Embryonic facial prominence (tissue), 1 donor: ENCODE results near the gene GCH1.
"Not testable (repeated sequence)": the region's sequence is repeated elsewhere in the genome, so short reads cannot be mapped to it uniquely, and the experiment has no call there.

Experiments used
- DNase-seq: peaks from one replicate; pipeline ENCODE4 v3.0.0-alpha.2; 2016; ENCODE audit errors: extremely low spot score

The GCH1 gene

DNA sequence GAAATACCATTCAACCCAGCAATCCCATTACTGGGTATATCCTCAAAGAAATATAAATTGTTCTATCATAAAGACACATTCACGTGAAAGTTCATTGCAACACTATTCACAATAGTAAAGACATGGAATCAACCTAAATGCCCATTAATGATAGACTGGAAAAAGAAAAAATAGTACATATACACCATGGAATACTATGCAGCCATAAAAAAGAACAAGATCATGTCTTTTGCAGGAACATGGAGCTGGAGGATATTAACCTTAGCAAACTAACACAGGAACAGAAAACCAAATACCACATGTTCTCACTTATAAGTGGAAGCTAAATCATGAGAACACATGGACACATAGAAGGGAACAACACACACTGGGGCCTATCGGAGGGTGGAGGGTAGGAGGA, 101.1 kb downstream of the GCH1 start:
- DNase-seq, result not testable (repeated sequence)

DNA sequence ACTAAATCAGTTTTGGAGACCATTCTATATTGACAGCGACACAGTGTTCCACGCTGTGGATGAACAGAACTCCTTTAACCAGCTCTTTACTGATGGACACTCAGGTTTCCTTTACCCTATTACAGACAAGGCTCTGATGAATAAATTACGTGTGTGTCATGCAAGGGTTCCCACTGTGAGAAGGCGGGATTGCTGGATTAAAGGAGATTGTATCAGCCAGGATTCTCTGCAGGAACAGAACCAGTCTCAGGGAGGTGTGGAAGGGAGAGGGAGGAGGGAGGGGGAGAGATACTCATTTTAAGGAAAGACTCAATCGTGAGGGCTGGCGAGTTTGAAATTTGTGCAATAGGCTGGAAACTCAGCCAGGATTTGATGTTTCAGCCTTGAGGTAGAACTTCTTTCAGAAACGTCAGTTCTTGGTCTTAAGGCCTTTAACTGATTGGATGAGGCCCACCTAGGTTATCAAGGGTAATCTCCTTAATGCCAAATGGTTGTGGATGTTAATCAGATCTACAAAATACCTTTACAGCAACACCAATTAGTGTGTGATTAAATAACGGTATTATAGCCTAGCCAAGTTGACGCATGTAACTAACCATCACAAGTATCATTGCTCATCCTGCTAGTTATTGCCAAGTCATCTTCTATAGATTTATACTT, 104.0 kb downstream of the GCH1 start:
- DNase-seq, result no peak

DNA sequence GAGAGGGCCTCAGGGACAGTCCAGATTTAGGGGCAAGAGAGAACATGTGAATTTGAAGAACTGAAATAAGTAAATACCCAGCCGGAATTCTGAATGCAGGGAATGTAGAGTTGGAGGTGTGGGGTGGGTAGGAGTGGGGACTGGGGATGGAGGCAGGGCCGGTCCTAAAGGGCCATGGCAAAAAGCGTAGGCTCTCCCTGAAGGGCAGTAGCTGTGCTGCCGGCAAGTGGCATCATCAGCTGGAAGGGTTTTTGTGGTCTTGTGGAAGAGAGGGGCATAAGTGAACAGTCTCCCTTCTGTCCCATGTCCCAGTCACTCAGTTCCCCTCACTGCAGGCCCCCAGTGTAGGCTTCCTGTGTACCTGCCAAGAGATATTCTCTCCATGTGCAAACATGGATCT, 104.6 kb downstream of the GCH1 start:
- DNase-seq, result no peak

DNA sequence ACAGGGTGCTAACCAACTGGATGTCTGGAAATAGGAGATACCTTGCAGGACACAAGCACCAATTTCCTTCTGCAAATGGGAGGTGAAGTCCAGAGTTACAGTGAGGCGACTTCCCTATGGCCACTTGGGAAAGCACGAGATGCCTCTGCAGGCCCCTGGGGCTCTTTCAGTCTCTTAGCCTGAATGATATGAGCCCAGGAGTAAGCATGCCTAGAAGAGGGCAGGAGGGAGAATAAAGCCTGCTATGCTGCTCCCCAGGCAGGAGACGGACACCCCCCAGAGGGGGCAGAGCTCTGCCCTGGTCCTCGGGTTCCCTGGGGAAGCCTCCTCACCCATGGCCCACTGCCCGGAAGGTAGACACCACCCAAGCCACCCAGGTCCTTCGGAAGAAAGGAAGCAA, 105.1 kb downstream of the GCH1 start:
- DNase-seq, result no peak

DNA sequence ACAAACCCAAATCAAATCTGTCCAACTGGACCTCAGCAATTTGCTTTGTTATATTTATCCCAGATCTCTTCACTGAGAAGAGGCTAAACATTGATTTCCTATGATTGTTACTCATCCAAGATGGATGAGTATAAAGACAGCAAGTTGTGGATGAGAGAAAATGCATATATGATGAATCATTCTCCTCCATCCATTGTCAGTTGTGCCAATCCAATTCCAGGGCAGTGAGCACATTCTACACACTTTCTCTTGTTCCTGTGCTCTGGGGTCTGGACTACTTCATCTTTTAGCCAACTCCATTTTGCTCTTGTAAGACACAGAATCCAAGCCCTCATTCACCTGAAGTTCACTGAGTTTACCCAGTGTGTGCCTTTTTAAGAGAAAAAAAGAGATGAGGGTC, 105.7 kb downstream of the GCH1 start:
- DNase-seq, result no peak

DNA sequence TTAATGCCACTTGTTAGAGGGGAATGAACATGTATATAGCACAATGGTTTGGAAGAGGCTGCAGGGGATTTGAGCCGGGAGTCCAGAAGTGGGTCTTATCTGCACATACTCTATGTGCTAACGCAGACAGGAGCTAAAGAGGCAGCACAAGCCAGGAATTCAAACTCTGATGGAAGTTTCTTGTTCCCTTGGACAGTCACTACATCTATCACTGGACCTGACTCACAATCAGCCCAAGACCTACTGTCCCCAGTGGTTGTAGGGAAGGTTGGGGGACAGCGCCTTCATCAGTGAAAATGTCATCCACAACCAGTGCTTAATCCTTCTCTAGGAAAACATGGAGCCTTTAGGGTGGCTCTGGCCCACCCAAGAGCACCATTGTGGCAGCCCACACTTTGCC, 107.8 kb downstream of the GCH1 start:
- no peak for DNase-seq

DNA sequence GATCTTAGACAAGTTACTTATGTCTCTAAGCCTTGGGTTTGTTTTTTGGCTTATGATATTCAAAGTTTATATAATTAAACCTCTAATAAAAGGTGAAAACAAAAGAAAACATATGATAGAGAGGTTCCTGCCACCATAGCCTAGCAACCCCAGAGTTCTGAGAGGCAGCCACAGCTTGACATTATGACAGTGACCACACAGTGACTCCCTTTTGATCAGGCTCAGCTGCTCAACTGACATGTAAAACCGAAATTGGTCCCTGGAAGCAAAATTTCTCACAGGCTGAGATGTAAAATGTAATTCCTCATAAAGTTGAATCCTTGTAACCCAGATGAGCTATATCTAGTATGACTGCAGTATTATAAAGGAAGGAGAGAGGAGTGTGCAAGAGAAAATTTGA, 108.5 kb downstream of the GCH1 start:
- no peak for DNase-seq

DNA sequence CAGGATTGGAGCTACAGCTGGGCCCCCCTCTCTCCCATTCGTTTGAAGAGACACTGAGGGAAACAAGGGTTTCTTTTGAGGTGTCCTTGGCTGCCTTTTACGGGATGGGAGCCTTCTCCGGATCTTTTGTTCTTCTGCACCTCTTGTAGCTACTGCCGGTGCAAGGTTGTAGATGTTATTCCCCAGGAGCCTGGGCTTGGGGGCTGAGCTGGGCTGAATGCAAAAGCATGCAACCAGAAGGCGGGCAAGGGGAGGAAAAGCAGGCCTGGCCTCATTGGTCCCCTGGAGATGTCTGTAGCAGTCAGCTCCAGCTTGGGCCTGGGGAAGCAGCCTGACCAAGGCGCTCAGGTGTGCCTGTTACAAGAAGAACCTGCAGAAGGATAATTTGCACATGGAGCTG, 110.3 kb downstream of the GCH1 start:
- DNase-seq, result no peak
